Medulla oblongata (tissue), 1 donor: Measurements from ENCODE around the gene LRRC71.

Experiments
- DNase-seq: peaks from one replicate; pipeline ENCODE4 v3.0.0-alpha.2; 2015; ENCODE audit errors: extremely low spot score

Gene LRRC71

GRCh38 chr1:156947127-156947526 is 26.7 kb downstream of the LRRC71 start:
- DNase-seq = no peak

- no peak for DNase-seq
These were observed 27.5 kb downstream of the LRRC71 start for GRCh38 chr1:156947818-156948525.

- no peak for DNase-seq
These were observed 28.3 kb downstream of the LRRC71 start for GRCh38 chr1:156948708-156949107.

- no peak for DNase-seq
These were observed 28.7 kb downstream of the LRRC71 start for GRCh38 chr1:156949127-156949526.

GRCh38 chr1:156951371-156951770 is 30.9 kb downstream of the LRRC71 start:
- no peak for DNase-seq

GRCh38 chr1:156953571-156953970 is 33.1 kb downstream of the LRRC71 start:
- DNase-seq = no peak

- DNase-seq = no peak
These were observed 35.9 kb downstream of the LRRC71 start for GRCh38 chr1:156956333-156956732.

GRCh38 chr1:156957634-156958033 is 37.2 kb downstream of the LRRC71 start:
- DNase-seq = no peak

GRCh38 chr1:156958247-156958714 is 37.8 kb downstream of the LRRC71 start:
- no peak for DNase-seq

- no peak for DNase-seq
These were observed 39.0 kb downstream of the LRRC71 start for GRCh38 chr1:156959414-156959813.

GRCh38 chr1:156959925-156960324 is 39.5 kb downstream of the LRRC71 start:
- DNase-seq = no peak

GRCh38 chr1:156961709-156962108 is 41.3 kb downstream of the LRRC71 start:
- no peak for DNase-seq

- peak; percentile 39 for DNase-seq
These were observed 43.2 kb downstream of the LRRC71 start for GRCh38 chr1:156963621-156964020.

- no peak for DNase-seq
These were observed 44.0 kb downstream of the LRRC71 start for GRCh38 chr1:156964441-156964840.

- DNase-seq = no peak
These were observed 49.1 kb downstream of the LRRC71 start for GRCh38 chr1:156969496-156969895.

- DNase-seq = no peak
These were observed 49.6 kb downstream of the LRRC71 start for GRCh38 chr1:156970017-156970416.

- DNase-seq = no peak
These were observed 53.0 kb downstream of the LRRC71 start for GRCh38 chr1:156973417-156973816.

- DNase-seq = no peak
These were observed 54.7 kb downstream of the LRRC71 start for GRCh38 chr1:156975084-156975483.

- no peak for DNase-seq
These were observed 60.1 kb downstream of the LRRC71 start for GRCh38 chr1:156980551-156980950.
